ENCODE data around the gene OR52E5.

Gene OR52E5

GRCh38 chr11:5937868-5938602 is 45.0 kb downstream of the OR52E5 start:
- DNase-seq = no peak

- no peak for DNase-seq
Observed at GRCh38 chr11:5938603-5938965, 45.6 kb downstream of the OR52E5 start.

GRCh38 chr11:5940748-5941147 is 47.7 kb downstream of the OR52E5 start:
- DNase-seq = no peak

- no peak for DNase-seq
Observed at GRCh38 chr11:5941951-5942350, 48.9 kb downstream of the OR52E5 start, which contains the start of gene OR56A3. OR56A3 (plus strand) TSS chr11:5942251; CDS start chr11:5947347, 5,096 bp downstream.

All from fibroblast of skin of right biceps (primary cell).